Spleen (tissue), 7 donors: ENCODE results near the gene PIP4K2B.

Source experiments
- POLR2A ChIP-seq, 3 donors: fragments of 450-650 bp; IDR thresholded peaks; one replicate each; pipeline ENCODE4 v1.5.1; 2017; ENCODE audit warnings: antibody characterized with exemption in 3 of 3, mild to moderate bottlenecking in 1 of 3
- TF ChIP-seq, protein P1 (sequence below), 11 experiments: fragments of 200-600 bp in 7 of 11; fragments of 450-650 bp in 4 of 11; sonication (generic) in 4 of 11; IDR thresholded peaks in 8 of 11; conservative IDR thresholded peaks in 3 of 11; 1 replicate in 7 of 11; 2 replicates in 4 of 11; pipeline versions ENCODE4 v1.4.0 to v1.8.0; 2016 to 2021; ENCODE audit warnings: antibody characterized with exemption in 11 of 11, inconsistent platforms in 4 of 11, mild to moderate bottlenecking in 1 of 11
- donor health status: DM: no; HTN: no; CAD: no; lungs with moderate emphysema.
- donor health status: DM: no; HTN: no; CAD: no.
- donor health status: DM: no; HTN: no; CAD: no.

DNA sequence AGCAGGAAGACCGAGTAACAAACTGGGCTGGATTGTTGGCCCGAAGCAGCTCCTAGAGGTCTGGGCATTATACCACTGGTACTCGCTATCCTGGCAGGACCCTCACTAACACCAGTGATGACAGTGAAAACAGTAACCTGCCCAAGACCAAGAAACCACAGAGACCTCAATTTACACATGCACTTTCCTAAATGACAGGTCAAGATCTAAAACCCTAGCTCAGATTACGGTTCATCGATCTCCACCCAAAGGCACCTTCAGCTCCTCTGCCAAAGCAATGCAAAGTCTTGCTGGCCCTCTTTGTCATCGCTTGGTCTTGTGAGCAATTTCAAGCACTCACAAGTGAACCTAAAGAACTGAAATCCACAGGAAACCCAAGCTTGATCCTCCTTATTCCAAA lies 1.5 kb downstream of the PIP4K2B start:
- TF ChIP-seq POLR2A (IDR thresholded peaks at IDR 0.05), result no peak
- TF ChIP-seq, protein P1, sequence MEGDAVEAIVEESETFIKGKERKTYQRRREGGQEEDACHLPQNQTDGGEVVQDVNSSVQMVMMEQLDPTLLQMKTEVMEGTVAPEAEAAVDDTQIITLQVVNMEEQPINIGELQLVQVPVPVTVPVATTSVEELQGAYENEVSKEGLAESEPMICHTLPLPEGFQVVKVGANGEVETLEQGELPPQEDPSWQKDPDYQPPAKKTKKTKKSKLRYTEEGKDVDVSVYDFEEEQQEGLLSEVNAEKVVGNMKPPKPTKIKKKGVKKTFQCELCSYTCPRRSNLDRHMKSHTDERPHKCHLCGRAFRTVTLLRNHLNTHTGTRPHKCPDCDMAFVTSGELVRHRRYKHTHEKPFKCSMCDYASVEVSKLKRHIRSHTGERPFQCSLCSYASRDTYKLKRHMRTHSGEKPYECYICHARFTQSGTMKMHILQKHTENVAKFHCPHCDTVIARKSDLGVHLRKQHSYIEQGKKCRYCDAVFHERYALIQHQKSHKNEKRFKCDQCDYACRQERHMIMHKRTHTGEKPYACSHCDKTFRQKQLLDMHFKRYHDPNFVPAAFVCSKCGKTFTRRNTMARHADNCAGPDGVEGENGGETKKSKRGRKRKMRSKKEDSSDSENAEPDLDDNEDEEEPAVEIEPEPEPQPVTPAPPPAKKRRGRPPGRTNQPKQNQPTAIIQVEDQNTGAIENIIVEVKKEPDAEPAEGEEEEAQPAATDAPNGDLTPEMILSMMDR (IDR thresholded peaks at IDR 0.05 in 8 of 11, conservative IDR thresholded peaks at IDR 0.05 in 3 of 11), result no peak
